ENCODE results near the gene GPR180.

- TF ChIP-seq CTCF (IDR thresholded peaks at IDR 0.05) (no peak), POLR2A (IDR thresholded peaks at IDR 0.05) (no peak)
Measured at GRCh38 chr13:94677799-94678198, 76.1 kb downstream of the GPR180 start.

All from adrenal gland (tissue), 5 donors.